Activated naive CD8-positive, alpha-beta T cell (primary cell): ENCODE results near the gene MORN4.

ENCODE experiments used
- H3K27ac Mint-ChIP-seq: one replicate; pipeline ENCODE4 v1.8.0; 2021; ENCODE audit warnings: mixed read lengths
- H3K27me3 Mint-ChIP-seq: one replicate; pipeline ENCODE4 v1.8.0; 2021; ENCODE audit warnings: mixed read lengths
- H3K36me3 Mint-ChIP-seq: one replicate; pipeline ENCODE4 v1.8.0; 2021; ENCODE audit warnings: mixed read lengths
- H3K4me1 Mint-ChIP-seq: one replicate; pipeline ENCODE4 v1.8.0; 2021; ENCODE audit warnings: low read depth, mixed read lengths
- H3K4me3 Mint-ChIP-seq: one replicate; pipeline ENCODE4 v1.8.0; 2021; ENCODE audit warnings: mild to moderate bottlenecking, mixed read lengths
- H3K9me3 Mint-ChIP-seq: one replicate; pipeline ENCODE4 v1.8.0; 2021; ENCODE audit warnings: low read depth, mixed read lengths

Gene MORN4

DNA sequence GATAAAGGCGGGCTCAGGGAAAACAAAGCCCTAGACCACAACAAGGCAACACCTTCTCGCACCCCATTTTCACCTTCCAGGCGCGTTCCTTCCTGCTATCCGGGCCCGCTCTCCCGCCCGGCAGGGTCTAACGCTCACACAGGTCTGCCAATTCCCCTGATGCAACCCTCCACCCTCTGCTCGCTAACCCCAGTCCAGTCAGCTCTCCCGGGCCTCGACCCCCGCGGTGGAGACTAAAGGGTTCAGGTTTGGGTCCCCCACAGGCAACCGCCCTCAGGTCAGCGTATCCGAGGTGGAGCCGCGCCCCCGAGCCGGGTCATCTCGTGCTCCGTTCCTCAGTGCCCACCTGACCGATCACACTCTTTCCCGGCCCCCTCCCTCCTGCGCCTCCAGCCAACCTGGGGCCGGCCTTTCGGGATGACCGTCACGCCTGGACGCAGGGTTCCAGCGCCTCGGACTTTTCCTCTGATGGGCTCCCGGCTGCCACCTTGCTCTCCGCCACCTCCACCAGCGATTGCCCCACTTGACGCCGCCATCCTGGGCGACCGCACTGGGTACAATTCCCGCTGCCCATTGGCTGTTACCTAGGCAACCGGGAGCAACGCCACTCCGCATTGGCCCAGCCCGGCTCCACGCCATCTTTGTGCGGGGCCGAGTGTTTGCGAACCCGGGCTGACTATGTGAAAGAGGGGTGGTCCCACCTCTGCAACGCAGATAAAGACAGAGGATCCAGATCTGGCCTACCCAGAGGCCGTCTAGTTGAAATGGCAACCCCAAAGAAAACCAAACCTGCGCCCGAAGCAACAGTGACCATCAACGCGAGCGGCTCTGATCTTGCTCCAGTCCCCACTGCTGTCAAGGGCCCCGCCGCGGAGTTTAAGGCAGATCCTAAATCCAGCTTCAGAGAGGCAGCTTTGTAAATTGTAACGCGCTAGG is at the start of gene MORN4:
Gene MORN4, minus strand, starts transcription at position 552 of the 936 bp plus-strand sequence. CDS start 13,847 bp downstream, outside the sequence.
- peaks cover 2% of the 10 kb centered on the region for H3K36me3 Mint-ChIP-seq
- H3K4me1 Mint-ChIP-seq = peaks cover 13% of the 10 kb centered on the region
- peak within 1 kb of the TSS; percentile 91 for H3K27ac Mint-ChIP-seq
- H3K27me3 Mint-ChIP-seq = no peaks in the 10 kb centered on the region
- H3K9me3 Mint-ChIP-seq = no peaks in the 10 kb centered on the region
- H3K4me3 Mint-ChIP-seq = peak within 1 kb of the TSS; percentile 97

GRCh38 chr10:97682042-97682441 is 48.7 kb upstream of the MORN4 start:
- Mint-ChIP-seq H3K9me3 (no peaks in the 10 kb centered on the region), H3K4me3 (no peak overlapping the region), H3K27me3 (no peaks in the 10 kb centered on the region), H3K36me3 (no peaks in the 10 kb centered on the region), H3K4me1 (peaks cover 16% of the 10 kb centered on the region), H3K27ac (no peak overlapping the region)

GRCh38 chr10:97679594-97679993 is 46.3 kb upstream of the MORN4 start:
- Mint-ChIP-seq H3K4me3 (no peak overlapping the region), H3K4me1 (peaks cover 5% of the 10 kb centered on the region), H3K9me3 (no peaks in the 10 kb centered on the region), H3K27ac (no peak overlapping the region), H3K27me3 (no peaks in the 10 kb centered on the region), H3K36me3 (peaks cover 2% of the 10 kb centered on the region)

- peaks cover 2% of the 10 kb centered on the region for H3K36me3 Mint-ChIP-seq
- H3K9me3 Mint-ChIP-seq = no peaks in the 10 kb centered on the region
- no peak overlapping the region for H3K27ac Mint-ChIP-seq
- no peak overlapping the region for H3K4me3 Mint-ChIP-seq
- no peaks in the 10 kb centered on the region for H3K27me3 Mint-ChIP-seq
- no peaks in the 10 kb centered on the region for H3K4me1 Mint-ChIP-seq
Measured at GRCh38 chr10:97676770-97677581, 43.7 kb upstream of the MORN4 start.

DNA sequence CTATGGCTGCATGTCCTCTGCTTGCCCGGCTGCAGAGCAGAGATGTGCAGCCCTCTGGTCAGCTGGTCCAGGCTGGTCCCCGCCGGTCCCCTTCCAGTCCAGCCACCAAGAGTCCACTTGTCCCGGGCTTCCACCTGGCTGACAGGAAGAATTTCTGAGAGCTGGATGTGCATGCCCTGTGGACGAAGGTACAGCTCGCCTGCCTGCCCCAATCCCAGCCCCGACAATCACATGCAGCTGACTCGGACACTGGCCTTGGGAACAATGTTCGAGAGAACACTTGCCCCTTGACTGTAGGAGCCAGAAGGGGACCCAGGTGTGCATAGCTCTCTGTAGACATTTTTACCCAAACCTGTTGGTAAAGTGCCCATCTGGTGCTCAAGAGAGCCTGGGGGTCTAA is 41.9 kb upstream of the MORN4 start:
- H3K27ac Mint-ChIP-seq = no peak overlapping the region
- peaks cover 2% of the 10 kb centered on the region for H3K36me3 Mint-ChIP-seq
- H3K27me3 Mint-ChIP-seq = no peaks in the 10 kb centered on the region
- H3K9me3 Mint-ChIP-seq = no peaks in the 10 kb centered on the region
- no peak overlapping the region for H3K4me3 Mint-ChIP-seq
- no peaks in the 10 kb centered on the region for H3K4me1 Mint-ChIP-seq

DNA sequence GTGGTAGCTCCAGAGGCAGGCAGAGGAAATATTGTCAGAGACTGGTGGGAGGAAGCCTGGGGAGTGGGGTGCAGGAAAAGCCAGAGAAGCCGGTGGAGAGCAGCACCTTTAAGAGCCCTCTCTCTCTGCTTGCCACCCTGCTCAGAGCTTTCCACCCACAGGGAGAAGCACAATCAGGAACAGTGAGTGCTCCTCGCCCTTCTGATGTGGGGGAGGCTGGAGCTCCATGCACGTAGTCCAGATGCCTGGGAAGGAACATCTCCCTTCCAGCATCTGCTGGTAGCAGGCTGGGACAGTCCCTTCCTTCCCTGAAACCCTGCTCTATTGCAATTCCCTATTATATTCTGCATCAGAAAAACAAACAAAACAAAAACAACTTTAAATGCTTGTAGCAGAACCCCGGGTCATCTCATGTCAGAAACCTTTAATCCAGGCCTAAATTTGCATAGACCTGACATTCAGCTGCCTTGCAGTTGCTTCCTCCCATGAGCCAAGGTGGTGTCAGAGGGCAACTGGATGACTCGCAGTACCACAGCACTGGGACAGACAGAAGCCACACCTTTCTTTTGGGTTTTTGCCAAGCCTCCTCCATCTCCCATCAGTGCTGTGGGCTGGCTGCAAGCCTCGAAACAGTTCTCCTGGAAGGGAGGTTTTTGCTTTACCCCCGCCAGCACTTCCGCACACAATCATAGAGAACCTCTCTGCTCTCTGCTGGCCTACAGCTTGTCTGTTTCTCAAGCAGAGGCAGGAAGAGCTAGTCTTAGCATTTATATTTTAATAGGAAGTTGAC is 40.6 kb upstream of the MORN4 start:
- H3K4me1 Mint-ChIP-seq = no peaks in the 10 kb centered on the region
- H3K27ac Mint-ChIP-seq = no peak overlapping the region
- H3K36me3 Mint-ChIP-seq = peaks cover 2% of the 10 kb centered on the region
- no peaks in the 10 kb centered on the region for H3K9me3 Mint-ChIP-seq
- no peaks in the 10 kb centered on the region for H3K27me3 Mint-ChIP-seq
- H3K4me3 Mint-ChIP-seq = no peak overlapping the region

- H3K27me3 Mint-ChIP-seq = no peaks in the 10 kb centered on the region
- H3K36me3 Mint-ChIP-seq = peaks cover 3% of the 10 kb centered on the region
- no peaks in the 10 kb centered on the region for H3K4me1 Mint-ChIP-seq
- no peak overlapping the region for H3K4me3 Mint-ChIP-seq
- no peak overlapping the region for H3K27ac Mint-ChIP-seq
- H3K9me3 Mint-ChIP-seq = no peaks in the 10 kb centered on the region
Measured at GRCh38 chr10:97669571-97669970, 36.3 kb upstream of the MORN4 start.

- H3K36me3 Mint-ChIP-seq = peaks cover 7% of the 10 kb centered on the region
- no peaks in the 10 kb centered on the region for H3K9me3 Mint-ChIP-seq
- no peak overlapping the region for H3K27ac Mint-ChIP-seq
- H3K4me1 Mint-ChIP-seq = no peaks in the 10 kb centered on the region
- no peaks in the 10 kb centered on the region for H3K27me3 Mint-ChIP-seq
- H3K4me3 Mint-ChIP-seq = no peak overlapping the region
Measured at GRCh38 chr10:97667463-97667862, 34.2 kb upstream of the MORN4 start.

- H3K36me3 Mint-ChIP-seq = peaks cover 7% of the 10 kb centered on the region
- H3K4me1 Mint-ChIP-seq = no peaks in the 10 kb centered on the region
- no peaks in the 10 kb centered on the region for H3K27me3 Mint-ChIP-seq
- no peak overlapping the region for H3K4me3 Mint-ChIP-seq
- no peaks in the 10 kb centered on the region for H3K9me3 Mint-ChIP-seq
- H3K27ac Mint-ChIP-seq = no peak overlapping the region
Measured at GRCh38 chr10:97666992-97667391, 33.7 kb upstream of the MORN4 start.

DNA sequence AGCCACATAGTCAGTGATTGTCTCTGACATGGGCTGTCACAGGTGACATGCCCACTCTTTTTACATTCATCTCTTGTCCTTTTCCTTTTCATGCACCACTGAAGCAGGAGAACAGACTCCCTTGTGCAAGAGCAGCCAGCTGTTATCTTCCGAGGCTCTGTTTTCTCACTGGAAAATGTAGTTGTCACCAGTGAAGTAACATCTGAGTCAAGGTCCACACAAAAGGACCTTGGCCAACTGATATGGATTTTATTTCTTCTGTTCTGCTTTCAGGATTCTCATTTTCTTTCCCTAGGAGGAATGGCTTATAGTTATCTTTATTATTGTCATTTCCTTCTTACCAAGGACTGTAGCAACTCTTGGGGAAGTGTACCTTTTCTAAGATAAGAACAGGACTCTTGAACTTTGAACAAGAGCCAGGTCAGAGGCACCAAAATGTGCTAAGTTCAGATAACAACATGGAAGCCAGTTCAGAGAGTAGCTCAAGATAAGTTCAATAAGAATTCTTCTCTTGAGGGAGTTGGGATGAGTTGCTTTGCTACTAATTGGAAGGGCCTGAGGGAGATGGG is 31.1 kb upstream of the MORN4 start:
- no peak overlapping the region for H3K27ac Mint-ChIP-seq
- H3K36me3 Mint-ChIP-seq = peaks cover 7% of the 10 kb centered on the region
- no peak overlapping the region for H3K4me3 Mint-ChIP-seq
- no peaks in the 10 kb centered on the region for H3K27me3 Mint-ChIP-seq
- no peaks in the 10 kb centered on the region for H3K9me3 Mint-ChIP-seq
- no peaks in the 10 kb centered on the region for H3K4me1 Mint-ChIP-seq

GRCh38 chr10:97659589-97659988 is 26.3 kb upstream of the MORN4 start:
- no peak overlapping the region for H3K27ac Mint-ChIP-seq
- no peaks in the 10 kb centered on the region for H3K27me3 Mint-ChIP-seq
- no peaks in the 10 kb centered on the region for H3K4me1 Mint-ChIP-seq
- H3K9me3 Mint-ChIP-seq = no peaks in the 10 kb centered on the region
- H3K4me3 Mint-ChIP-seq = no peak overlapping the region
- H3K36me3 Mint-ChIP-seq = peaks cover 12% of the 10 kb centered on the region

DNA sequence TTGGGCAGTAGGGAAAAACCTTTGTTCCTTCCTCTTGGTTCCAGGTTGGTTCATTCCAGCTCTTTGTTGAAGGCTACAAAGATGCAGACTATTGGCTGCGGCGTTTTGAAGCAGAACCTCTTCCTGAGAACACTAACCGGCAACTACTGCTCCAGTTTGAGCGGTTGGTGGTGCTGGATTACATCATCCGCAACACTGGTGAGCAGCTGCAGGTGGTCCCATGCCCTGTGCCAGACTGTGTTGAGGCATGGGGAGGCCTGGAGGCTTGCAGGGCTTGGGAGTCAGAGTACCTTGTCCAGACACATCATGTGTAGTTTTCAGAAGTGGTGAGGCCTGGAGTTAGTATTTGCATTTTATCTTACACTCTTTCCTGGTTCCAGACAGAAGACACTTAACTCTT is 23.5 kb upstream of the MORN4 start:
- Mint-ChIP-seq H3K4me1 (no peaks in the 10 kb centered on the region), H3K27me3 (no peaks in the 10 kb centered on the region), H3K36me3 (peaks cover 12% of the 10 kb centered on the region), H3K27ac (no peak overlapping the region), H3K9me3 (no peaks in the 10 kb centered on the region), H3K4me3 (no peak overlapping the region)

DNA sequence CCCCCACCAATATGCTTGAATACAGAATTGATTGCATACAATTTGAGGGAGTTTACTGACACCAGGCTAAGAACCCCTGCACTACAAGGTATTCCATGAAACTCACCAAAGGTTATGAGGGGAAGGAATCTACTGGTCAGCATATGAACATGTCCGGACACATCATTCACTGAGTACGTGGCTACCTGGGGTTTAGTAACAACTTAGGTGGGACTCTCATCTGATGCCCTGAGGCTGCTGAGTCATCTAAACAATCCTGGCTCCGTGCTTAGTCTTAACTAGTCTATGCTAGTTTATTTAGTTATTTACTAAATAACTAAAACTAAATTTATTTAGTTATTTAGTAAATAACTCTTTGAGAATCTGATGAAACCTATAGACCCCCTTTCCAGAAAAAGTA is 18.5 kb upstream of the MORN4 start:
- Mint-ChIP-seq H3K4me1 (peaks cover 18% of the 10 kb centered on the region), H3K27ac (no peak overlapping the region), H3K9me3 (no peaks in the 10 kb centered on the region), H3K27me3 (no peaks in the 10 kb centered on the region), H3K36me3 (peaks cover 7% of the 10 kb centered on the region), H3K4me3 (no peak overlapping the region)

DNA sequence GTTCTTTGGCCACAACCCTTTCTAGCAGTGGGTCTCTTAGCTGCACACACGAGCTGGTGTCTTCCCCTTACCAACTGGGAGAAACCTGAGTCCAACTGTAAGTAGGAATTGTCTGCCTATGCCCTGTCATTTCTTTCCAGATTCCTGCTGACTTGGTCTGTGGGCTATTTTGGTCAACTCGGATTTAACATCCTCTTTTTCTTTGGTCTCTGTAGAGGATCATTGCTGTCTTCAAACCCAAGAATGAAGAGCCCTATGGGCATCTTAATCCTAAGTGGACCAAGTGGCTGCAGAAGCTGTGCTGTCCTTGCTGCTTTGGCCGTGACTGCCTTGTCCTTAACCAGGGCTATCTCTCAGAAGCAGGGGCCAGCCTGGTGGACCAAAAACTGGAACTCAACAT is 17.4 kb upstream of the MORN4 start:
- H3K27ac Mint-ChIP-seq = no peak overlapping the region
- H3K4me3 Mint-ChIP-seq = no peak overlapping the region
- peaks cover 19% of the 10 kb centered on the region for H3K4me1 Mint-ChIP-seq
- H3K9me3 Mint-ChIP-seq = no peaks in the 10 kb centered on the region
- peaks cover 6% of the 10 kb centered on the region for H3K36me3 Mint-ChIP-seq
- H3K27me3 Mint-ChIP-seq = no peaks in the 10 kb centered on the region
